ENCODE data around the gene ADARB2.
"Not testable (repeated sequence)": the region's sequence is repeated elsewhere in the genome, so short reads cannot be mapped to it uniquely, and the experiment has no call there.

ADARB2 gene

DNA sequence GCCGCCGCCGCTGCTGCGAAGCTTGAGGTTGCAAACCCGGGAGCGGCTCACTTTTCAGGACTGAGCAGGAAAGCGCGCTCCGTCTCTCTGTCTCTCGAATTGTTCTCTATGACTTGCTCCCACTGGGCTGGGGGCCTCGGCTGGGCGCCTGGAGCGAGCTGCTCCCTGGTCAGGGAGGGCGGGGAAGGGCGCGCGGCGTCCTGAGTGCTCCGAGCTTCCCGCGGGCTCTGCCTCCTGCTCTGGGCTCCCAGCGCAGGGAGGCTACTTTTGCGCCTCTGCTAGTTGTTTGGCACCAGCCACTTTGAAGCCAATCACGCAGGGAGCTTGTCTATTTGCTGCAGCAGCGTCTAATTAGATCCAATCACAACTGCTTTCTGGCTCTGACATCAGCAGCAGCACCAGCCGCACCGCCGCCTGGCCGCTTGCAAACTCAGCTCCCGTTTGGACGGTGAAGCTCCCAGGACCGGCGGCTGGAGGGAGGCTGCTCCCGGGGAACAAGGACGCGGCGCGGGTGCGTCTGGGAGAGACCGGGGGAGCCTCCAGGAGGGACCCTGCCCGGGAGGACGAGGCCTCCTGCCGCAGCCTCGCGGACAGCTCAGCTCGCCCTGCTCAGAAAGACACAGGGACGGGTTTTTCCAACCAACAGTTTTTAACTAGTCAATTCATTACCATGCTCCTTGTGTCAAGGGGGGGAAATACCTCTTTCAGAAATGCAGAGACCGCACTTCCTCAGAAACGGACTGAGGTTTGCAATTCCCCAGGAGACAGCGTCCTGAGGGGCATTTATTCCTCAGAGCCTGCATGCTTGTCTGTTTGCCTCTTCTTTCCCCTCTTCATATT lies at the start of gene ADARB2:
TSS of gene ADARB2 (minus strand) at position 304 of the 840 bp plus-strand sequence.
- DNase-seq = no peak

DNA sequence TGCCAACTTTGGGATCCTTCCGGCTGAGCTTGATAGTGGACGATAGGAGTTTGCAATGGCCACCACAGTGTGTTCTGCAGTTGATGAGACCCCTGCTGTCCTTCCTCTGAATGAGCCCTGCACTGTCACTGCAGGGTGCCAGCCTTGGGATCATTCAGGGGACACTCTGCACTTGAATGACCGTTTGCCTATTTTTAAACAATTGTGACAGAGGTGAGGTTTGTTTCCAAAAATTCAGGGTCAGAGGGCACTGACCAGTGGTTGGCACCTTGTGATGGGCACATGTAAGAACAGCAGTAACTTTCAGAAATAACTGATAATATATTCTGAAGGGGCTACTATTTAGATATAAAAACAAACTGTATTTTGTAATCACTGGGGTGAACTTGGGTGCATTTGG lies 48.5 kb upstream of the ADARB2 start:
- DNase-seq = no peak

DNA sequence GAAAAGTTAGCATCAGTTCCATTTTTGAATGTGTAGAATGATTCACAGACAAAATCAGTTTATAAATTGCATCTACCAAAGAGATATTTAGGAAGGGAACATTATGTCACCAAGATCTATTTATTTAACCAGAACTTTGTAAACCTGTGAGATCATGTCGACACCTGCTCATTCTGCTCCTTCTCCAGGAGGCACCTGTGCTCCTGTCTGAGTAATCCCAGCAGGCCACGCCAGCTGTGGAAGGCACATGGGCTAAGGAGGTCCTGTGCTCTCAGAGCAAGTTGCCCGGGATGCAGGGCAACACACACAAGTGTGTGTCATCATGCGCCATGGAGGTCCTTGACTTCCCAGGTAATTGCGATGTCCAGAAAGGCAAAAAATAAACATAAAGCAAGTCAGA lies 45.5 kb upstream of the ADARB2 start:
- no peak for DNase-seq

DNA sequence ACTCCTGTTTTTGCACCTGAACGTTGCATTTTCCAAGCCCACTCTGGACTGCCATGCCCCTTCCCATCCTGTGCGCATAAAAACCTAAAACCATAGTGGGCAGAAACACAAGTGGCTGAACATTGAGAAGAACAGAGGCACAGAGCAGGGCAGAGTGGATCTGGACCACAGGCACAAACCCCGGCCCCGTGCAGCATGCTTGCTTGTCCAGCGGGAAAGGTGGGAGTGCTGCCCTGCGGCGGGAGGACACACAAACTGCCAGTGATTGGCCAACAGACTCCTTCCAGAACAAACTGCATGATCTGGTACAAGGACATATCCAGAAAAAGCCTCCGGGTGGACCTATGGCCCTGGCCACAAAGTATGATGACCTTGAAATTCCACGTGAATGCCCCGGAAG lies 42.5 kb upstream of the ADARB2 start:
- no peak for DNase-seq

DNA sequence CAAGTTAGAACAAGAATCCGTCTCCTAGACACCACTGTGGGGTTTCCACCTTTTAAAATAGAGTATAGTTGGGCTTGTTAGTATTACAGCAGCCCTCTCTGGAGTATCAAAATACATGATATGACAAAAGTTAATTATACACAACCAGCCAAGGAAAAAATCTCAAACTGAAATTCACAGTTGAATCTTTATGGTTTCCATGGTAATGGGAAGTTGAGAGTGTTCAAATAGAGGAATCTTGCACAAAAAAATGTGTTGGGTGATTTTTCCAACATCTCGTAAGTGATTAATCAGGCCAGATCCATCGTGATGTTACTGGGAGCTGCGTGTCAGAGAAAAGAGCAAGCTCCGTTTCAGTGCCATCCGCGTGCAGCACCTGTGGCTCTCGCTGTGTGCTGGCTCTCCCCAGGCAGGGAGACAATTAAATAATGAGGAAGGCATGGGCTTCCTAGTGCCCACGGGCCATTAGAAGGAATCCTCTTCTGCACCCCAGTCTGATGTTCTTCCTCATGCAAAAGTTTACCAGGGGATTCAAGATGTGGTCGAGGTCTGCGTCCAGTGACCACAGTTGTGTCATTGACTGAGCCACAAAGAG lies 41.1 kb upstream of the ADARB2 start:
- no peak for DNase-seq

DNA sequence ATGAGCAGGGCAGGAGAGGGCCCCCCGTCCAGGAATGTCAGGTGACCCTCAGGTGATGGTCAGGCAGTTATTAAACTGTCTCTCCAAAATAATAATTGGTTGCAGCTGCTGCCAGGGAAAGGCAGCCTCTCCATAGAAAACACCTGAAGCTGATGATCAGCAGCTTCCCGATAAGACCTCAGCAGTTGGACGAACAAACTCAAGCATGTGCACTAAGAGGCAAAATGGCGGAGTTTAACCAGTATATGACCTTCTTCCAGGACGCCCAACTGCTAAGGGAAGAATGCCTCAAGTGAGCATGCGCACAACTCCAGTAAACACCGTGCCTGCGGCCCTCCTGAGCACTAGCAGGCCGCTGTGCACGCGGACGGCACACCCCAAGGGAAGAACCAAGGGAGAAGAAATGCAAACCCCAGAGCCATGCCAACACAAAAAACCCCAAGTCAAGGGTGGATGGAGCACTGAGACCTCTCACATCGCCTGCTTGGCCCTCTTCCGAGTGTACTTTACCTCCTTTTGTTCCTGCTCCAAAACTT lies 38.9 kb upstream of the ADARB2 start:
- DNase-seq = no peak

DNA sequence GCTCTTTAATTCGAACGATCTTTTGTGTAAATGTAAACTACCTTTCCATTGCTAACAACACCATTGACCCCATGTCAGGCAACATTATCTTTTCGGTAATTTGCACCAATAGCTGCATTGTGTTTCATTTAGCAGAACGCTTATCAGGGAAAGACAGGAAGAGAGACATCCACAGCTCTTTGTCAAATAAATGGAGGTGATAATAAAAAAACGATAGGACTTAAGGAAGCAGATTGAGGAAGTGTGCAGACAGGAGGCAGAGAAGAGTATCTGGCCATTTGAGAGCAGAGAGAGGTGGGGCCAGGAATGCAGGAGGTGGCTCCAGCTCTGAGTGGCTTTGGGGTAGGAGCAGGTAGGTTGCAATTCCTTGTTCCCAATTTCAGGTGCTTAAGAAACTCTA lies 37.5 kb upstream of the ADARB2 start:
- no peak for DNase-seq

DNA sequence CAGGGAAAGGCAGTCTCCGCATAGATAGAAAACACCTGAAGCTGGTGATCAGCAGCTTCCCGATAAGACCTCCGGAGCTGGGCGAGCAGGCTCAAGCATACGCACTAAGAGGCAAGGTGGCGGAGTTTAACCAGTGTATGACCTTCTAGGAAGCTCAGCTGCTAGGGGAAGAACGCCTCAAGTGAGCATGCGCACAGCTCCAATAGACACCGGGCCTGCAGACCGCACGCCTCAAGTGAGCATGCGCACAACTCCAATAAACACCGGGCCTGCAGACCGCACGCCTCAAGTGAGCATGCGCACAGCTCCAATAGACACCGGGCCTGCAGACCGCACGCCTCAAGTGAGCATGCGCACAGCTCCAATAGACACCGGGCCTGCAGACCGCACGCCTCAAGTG lies 35.9 kb upstream of the ADARB2 start:
- DNase-seq = not testable (repeated sequence)

DNA sequence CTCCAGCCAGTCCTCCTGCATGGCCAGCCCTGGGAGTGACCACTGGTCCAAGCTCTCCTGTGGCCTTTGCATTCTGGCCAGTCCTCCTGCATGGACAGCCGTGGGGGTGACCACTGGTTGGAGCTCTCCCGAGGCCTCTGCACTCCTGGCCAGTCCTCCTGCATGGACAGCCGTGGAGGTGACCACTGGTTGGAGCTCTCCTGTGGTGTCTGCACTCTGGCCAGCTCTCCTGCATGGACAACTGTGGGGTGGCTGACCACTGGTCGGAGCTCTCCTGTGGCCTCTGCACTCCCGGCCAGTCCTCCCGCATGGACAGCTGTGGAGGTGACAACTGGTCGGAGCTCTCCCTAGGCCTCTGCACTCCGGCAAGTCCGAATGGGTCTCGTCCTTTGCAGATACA lies 28.7 kb upstream of the ADARB2 start:
- DNase-seq = no peak

DNA sequence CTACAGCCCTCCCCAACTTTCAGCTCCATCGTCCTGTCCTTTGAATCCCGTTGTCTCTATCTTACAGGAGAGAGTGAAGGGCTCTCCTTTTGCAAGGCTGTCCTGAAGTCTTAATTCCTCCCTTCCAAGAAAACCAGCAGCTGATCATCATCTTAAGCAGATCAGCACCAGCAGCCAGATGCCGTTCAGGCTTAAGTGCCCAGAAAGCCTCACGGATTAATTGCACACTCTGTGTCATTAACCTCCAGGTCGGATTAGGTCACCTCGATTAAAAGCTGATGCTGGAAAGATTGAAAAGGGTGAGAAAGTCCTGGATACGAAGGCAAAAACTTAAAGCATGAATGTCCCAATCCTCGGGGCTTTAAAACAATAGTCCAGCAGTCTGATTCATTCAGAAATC lies 24.8 kb upstream of the ADARB2 start:
- no peak for DNase-seq

DNA sequence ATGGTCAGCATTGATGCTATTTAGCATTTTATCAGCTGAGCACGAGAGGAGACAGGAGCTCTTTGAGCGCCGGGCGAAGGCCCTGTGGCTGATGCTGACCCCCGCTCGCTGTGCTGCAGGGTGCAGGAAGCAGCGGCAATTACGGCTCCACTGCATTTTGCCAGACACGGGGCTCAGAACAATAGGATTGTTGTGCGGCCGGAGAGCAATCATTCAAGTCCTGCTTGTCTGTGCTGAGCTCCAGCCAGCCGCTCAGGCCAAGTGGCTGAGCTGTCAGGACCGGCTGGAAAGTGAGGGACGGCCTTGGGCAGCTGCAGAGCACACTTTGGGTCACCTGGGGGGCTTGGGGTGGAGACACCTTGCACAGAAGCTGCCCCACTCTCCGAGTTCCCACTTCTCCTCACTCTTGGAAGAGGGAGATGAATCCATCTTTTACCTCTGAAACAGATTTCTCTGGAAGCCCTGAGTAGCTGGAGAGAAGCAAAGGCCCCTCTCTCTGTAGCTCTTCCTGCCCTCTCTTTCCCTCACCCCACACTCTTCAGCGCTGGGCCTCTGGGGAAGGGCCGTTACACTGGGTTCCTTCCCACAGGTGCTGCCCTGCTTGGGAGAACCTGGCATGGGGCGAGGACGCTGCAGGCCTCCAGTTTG lies 17.3 kb upstream of the ADARB2 start:
- DNase-seq = no peak

DNA sequence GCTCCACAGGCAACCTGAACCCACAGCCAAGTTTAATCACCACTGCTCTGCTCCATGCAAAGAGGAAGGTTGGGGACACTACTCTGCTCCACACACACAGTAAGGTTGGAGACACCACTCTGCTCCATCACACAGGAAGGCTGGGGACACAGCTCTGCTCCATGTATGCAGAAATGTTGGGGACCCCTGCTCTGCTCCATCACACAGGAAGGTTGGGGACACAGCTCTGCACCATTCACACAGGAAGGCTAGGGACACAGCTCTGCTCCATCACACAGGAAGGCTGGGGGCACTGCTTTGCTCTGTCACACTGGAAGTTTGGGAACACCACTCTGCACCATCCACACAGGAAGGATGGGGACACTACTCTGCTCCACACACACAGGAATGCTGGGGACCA lies 14.8 kb upstream of the ADARB2 start:
- DNase-seq = no peak

DNA sequence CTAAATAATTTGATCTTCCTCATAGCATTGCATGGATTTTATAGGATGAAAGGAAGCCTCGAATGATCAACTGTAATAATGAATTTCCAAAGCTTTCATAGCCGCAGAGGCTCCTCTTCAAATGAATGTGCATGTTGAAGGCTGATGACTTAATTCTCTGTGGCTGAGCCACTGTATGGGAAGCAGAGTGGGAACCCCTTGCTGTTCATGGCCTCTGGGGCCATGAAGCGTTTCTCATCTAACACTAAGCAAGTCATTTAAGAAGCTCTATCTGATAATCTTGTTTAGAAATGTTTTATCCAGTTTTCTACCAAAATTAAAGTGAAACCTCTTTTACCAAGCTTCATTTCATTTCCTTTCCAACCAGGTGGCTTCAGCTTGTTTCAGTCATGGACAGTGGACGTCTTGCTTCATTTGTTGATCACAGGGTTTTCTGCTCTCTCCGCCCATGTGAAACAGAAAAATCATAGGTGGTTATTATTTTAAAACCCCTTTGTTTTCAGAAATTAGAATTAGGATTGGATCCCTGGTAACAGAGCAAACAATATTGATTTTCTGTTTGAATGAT lies 10.3 kb upstream of the ADARB2 start:
- DNase-seq = no peak

DNA sequence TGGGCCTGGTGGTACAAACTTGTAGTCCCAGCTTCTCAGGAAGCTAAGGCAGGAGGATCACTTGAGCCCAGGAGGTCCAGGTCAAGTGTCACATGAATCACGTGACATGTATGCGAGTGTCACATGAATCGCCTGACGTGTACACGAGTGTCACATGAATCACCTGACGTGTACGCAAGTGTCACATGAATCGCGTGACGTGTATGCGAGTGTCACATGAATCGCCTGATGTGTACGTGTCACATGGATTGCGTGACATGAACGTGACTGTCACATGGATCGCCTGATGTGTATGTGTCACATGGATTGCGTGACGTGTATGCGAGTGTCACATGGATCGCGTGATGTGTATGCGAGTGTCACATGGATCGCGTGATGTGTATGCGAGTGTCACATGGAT lies 9.5 kb upstream of the ADARB2 start:
- no peak for DNase-seq

DNA sequence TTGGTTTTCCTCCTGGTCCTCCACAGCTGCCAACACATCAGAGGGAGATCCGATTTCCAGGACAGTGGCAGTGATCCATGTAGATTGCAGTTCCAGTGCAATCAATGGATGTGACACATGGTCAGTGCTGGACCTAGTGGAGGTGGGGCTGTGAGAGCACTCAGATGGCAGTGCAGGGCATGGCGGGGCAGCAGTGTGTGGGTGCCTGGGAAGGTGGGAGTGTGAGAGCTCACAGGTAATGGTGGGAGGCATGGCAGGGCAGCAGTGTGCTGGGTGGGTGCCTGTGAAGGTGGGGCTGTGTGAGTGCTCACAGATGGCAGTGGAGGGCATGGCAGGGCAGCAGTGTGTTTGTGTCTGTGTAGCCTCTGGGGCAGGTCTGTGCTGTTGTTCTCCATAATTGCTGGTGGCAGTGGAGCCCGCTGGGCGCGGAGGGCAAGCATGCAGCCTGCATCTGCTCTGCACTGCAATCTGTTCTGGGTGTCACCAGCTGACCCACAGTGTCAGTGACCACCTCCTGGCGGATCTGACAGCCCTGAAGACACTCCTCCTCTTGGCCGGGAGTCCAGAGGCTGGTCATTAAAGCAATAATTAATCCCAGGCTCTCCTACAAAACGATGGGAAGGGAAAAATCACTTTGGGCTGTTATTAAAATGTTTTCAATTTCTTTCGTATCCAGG lies 8.6 kb upstream of the ADARB2 start:
- no peak for DNase-seq

DNA sequence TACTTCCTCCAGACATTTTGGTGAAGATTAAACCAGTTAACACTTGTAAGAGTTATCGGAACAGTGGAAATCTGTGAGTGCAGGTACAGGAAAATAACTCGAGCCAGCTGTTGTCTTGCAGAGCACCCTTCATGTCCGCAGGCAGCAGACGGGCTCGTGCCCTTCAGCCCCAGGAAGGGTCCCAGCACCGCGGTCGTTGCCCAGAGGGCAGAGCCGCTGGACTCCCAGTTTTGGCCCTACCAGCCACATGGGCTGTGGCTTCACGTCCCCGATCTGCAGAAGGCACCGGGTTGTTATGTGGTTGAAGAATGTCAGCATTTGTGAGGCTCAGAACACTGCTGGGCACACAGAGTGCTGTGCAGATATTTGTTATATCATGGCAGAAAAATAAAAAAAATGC lies 7.2 kb upstream of the ADARB2 start:
- DNase-seq = no peak

DNA sequence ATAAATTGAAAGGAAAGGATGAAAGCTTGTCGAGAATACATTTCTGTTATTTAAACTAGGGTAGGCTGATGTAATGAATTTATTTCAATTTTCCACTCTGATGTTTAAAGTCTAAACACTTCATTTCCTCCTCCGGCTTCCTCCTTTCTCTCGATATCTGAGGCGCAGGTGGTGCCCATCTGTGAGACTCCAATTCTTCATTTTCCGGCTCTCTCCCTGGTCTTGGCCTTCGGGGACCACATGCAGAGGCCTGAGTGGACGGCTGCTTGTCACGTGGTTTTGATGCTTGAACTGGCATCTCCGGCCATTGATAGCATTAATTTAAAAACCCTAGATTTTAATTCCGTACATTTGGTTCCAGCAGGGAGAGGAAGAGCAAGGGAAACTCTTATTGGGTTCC lies 5.8 kb upstream of the ADARB2 start:
- DNase-seq = no peak

DNA sequence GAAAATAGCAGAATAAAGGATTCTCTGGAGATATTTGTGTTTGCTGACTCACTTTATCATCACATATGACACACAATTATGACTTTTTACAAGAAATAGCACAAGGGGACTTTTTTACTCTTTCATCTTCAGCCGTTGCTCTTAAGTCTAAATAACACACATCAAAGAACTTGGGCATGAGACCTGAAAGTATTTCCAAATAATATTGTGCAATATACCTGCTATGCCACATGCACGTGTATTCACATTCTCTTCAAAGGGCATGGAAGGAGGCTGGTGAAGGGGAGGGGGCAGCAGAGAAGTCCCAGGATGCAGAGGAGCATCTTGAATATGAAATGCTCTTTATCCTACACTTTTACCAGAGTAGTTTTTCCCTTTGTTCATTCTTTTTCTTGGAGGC lies 4.1 kb upstream of the ADARB2 start:
- no peak for DNase-seq

DNA sequence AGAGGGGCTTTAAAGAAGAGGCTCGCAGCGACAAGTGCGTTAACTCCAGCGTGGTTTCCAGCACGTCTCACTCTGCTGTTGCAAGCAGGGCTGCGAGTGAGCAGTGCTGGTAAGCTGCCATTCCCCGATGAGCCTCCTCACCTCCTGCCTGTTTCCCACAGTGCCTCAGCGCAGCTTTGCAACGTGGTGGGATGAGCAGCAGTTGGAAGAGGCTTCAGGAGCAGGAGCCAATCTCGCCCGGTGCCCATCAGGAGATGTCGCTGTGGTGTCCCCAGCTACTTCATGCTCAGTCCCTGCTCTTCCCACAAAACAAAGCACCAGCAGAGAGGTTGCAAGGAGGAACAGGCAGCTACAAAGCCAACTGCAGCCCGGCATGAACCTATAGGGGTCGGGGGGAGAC lies 2.4 kb upstream of the ADARB2 start:
- DNase-seq = no peak

DNA sequence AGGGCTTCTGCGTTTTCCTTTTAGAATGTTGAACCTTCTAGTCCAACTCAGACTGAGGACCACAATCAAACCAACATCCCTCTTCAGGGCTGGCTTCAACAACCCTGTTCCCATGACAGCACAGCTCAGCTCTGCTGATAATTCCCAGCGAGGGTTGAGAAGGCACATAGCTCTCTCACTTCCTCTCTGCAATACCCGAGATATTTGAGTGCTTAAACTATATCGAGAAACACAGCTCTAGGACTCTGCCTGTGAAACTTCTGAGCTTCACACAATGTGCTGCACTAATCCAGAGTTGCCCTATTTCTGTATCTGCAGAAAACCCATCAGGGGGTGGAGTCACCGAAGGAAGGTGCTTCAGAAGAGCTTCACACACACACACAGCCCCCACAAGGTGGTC lies 1.6 kb upstream of the ADARB2 start:
- DNase-seq = no peak

DNA sequence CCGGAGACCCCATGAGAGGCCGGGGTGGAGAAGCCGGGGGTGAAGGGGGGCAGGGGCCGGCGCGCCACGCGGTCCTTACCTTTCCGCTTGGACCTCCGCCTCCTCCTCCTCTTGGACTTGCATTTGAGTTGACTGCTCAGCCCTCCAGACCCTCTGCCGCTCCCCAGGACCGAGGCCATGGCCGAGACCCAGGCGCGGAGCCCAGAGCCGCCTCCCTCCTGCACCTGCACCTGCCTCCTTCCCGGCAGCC lies 428 bp downstream of the ADARB2 start:
- DNase-seq = no peak

DNA sequence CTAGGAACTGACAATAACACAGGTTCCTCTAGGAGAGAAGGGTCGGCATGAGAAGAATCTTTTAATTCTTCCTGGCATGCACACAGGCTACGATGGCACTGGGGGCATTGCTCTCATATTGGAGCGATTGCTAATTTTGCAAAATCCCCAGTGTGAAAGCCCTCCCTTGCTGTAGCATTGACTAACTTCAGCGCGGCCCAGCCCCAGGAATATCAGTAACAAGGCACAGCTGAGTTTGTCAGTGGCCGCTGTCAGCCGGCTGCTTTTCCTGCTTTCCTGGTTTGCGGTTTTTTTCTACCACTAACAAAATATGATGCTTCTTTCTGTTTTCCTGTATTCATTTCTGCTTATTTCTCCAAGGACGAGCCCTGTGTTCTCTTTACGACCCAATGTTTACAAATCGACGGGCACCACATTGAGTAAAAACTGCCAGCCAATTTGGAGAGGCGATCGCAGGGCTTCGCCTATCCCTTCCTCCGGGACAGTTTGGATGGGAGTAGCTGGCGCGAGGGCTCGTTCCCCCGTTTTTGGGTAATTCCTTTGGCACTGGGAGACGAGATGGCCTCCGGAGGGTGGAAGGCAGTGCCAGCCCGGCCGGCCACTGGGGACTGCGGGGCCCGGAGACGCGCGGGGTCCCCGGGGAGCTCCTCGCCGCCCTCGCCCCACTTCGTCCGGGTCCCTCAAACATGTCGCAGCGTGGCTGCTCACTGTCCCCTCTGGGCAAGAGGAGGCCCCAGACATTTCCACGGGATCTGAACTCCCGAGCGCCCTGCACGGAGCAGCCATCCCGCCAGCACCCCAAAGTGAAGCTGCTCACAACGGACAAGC lies 967 bp downstream of the ADARB2 start:
- DNase-seq = no peak

DNA sequence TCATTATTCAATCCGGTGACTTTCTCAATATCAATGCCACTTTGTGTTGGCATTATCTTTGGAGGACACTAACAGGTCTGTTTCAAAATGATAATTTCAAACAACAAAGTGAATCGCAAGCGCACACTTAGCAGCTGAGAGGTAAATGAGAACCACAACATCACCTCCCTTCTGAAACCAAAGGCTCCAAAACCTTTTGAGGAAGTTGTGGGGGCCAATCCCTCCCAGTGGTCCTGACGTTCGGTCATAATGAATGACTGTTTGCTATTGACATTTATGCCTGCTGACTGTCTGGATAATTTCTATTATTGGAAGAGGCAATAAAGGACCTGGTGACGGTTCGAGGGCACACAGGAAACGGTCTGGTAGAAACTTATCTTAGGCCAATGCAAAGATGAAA lies 1.8 kb downstream of the ADARB2 start:
- no peak for DNase-seq

All from CD4-positive, alpha-beta T cell treated with Interleukin-1 beta for 1 hour (primary cell).